Cortex of kidney (tissue), 1 donor: Measurements from ENCODE around the gene EIF3J.

Experiments used
- DNase-seq: peaks from one replicate; lab custom pipeline; 2025; lab: John Stamatoyannopoulos, UW

The EIF3J gene

GRCh38 chr15:44595656-44596510 lies 58.9 kb downstream of the EIF3J start:
- no peak for DNase-seq

- DNase-seq: no peak
Observed at GRCh38 chr15:44596511-44597010, 59.6 kb downstream of the EIF3J start.

- DNase-seq: no peak
Observed at GRCh38 chr15:44598066-44598465, 61.1 kb downstream of the EIF3J start.

GRCh38 chr15:44598892-44599291 lies 61.9 kb downstream of the EIF3J start:
- no peak for DNase-seq

- DNase-seq: no peak
Observed at GRCh38 chr15:44603126-44603525, 66.2 kb downstream of the EIF3J start.

- DNase-seq: no peak
Observed at GRCh38 chr15:44606740-44607139, 69.8 kb downstream of the EIF3J start.
